GM12878 (cell line): ENCODE data around the gene ARID5B. TPM values are rescaled to one million over a fixed set of nuclear protein-coding genes. Genes with fewer than 3 reads are reported as not detected.
A peak's percentile ranks its signal among the peaks of the same experiment; 100 is the strongest.

Source experiments
- CEBPZ ChIP-seq: fragments of 150-350 bp; IDR thresholded peaks from 2 replicates; pipeline ENCODE4 v1.6.1; 2016; ENCODE audit warnings: low read depth, low read length
- CUX1 ChIP-seq: IDR thresholded peaks from 2 replicates; pipeline ENCODE4 v1.6.1; 2012; ENCODE audit warnings: improper control_type of control experiment, low read depth, low read length; ENCODE audit not compliant: insufficient replicate concordance
- HDAC6 ChIP-seq: fragments of 200-600 bp; sonication (generic); IDR thresholded peaks from one replicate; pipeline ENCODE4 v1.8.0; 2017; ENCODE audit warnings: antibody characterized with exemption; ENCODE audit not compliant: unreplicated experiment
- IKZF1 ChIP-seq: fragments of 450-650 bp; conservative IDR thresholded peaks from 2 replicates; pipeline ENCODE4 v1.6.1; 2017; ENCODE audit warnings: antibody characterized with exemption, mild to moderate bottlenecking
- IKZF2 ChIP-seq, 2 experiments: fragments of 450-650 bp; IDR thresholded peaks; 2 replicates each; pipeline ENCODE4 v1.6.1; 2017; ENCODE audit warnings: mild to moderate bottlenecking in 2 of 2, moderate library complexity in 2 of 2
- IRF3 ChIP-seq: fragments of 450-650 bp; IDR thresholded peaks from 2 replicates; pipeline ENCODE4 v1.6.1; 2014; ENCODE audit warnings: mild to moderate bottlenecking
- JUND ChIP-seq: IDR thresholded peaks from 2 replicates; pipeline ENCODE4 v1.6.1; 2012; ENCODE audit warnings: low read depth, mild to moderate bottlenecking, low read length, improper control_type of control experiment, moderate library complexity
- MTA3 ChIP-seq: IDR thresholded peaks from 2 replicates; pipeline ENCODE4 v1.6.1; 2012; ENCODE audit warnings: low read length, inconsistent platforms, borderline replicate concordance
- NFIC ChIP-seq: IDR thresholded peaks from 2 replicates; pipeline ENCODE4 v1.6.1; 2012; ENCODE audit warnings: low read depth, mild to moderate bottlenecking, inconsistent platforms, low read length, moderate library complexity
- POLR2A ChIP-seq: IDR thresholded peaks from 2 replicates; pipeline ENCODE4 v1.6.1; 2011; ENCODE audit warnings: low read depth, mild to moderate bottlenecking, low read length
- RBBP5 ChIP-seq: fragments of 200-600 bp; sonication (generic); conservative IDR thresholded peaks from 2 replicates; pipeline ENCODE4 v1.6.1; 2016
- RELA ChIP-seq: fragments of 450-650 bp; IDR thresholded peaks from 2 replicates; pipeline ENCODE4 v1.8.0; 2014; ENCODE audit warnings: borderline replicate concordance; ENCODE audit not compliant: partially characterized antibody
- RFX5 ChIP-seq: IDR thresholded peaks from 2 replicates; pipeline ENCODE4 v1.6.1; 2011; ENCODE audit warnings: low read depth, low read length, improper control_type of control experiment
- ZBTB11 ChIP-seq: fragments of 450-650 bp; formaldehyde crosslinking; IDR thresholded peaks from 2 replicates; pipeline ENCODE4 v1.5.0; 2022; ENCODE audit warnings: mild to moderate bottlenecking, missing genetic modification characterization
- ZNF217 ChIP-seq: fragments of 450-650 bp; IDR thresholded peaks from 2 replicates; pipeline ENCODE4 v1.6.1; 2017; ENCODE audit warnings: antibody characterized with exemption, mild to moderate bottlenecking
- polyA plus RNA-seq, 11 experiments: library from polyadenylated mRNA; depleted of rRNA in 4 of 11; unstranded in 6 of 11; stranded (reverse) in 5 of 11; fragments of >200 nt; fragmentation: Nextera tagmentation in 4 of 11; fragmentation: Illumina TruSeq in 1 of 11; extraction: Ambion mirVana in 4 of 11; extraction: Trizol in 1 of 11; gene quantifications; 1 replicate in 1 of 11; 2 replicates in 10 of 11; pipeline versions ENCODE4 v1.2.1 to v1.2.3, GENCODE V29; 2011 to 2016; ENCODE audit warnings: inconsistent platforms in 2 of 11, missing spikeins in 2 of 11, low read depth in 1 of 11
- total RNA-seq, 4 experiments: library from RNA; depleted of rRNA in 3 of 4; stranded (reverse); fragments of >200 nt in 3 of 4; fragmentation: Illumina TruSeq in 1 of 4; extraction: Trizol in 1 of 4; gene quantifications; 2 replicates each; pipeline versions ENCODE4 v1.2.1 to v1.2.3, GENCODE V29; 2013 to 2021

The ARID5B gene
- total and polyA plus RNA-seq, 10 of the 15 experiments (the other 5 are each of a cell fraction or from before 2014, with no cell fraction given), result 2.7 to 8.5 (median 6.1) TPM

GRCh38 chr10:61900829-61901792 is at the start of gene ARID5B (continued):
- TF ChIP-seq CUX1 (peak; percentile 82), MTA3 (0 out of 2 replicates have a peak, but pooled peaks have one; percentile 51), IKZF2 (IDR thresholded peaks at IDR 0.05) (no peak), CEBPZ (no peak), POLR2A (peak; percentile 73), HDAC6 (no peak), IKZF1 (no peak), ZBTB11 (CRISPR knock-in tag) (no peak), JUND (no peak), RFX5 (no peak), RELA (no peak), NFIC (no peak), IRF3 (no peak), RBBP5 (no peak), ZNF217 (no peak)
